HG03565 (cell line): ENCODE data around the gene ST3GAL4.
"Not testable (repeated sequence)": the region's sequence is repeated elsewhere in the genome, so short reads cannot be mapped to it uniquely, and the experiment has no call there.

ENCODE experiments used
- ATAC-seq: cut with Tn5 transposase; IDR thresholded peaks from one replicate; pipeline ENCODE4 v1.9.1; 2021; ENCODE audit warnings: mild to moderate bottlenecking, moderate library complexity; ENCODE audit not compliant: unreplicated experiment

Gene ST3GAL4

GRCh38 chr11:126362879-126363655 lies 7.6 kb downstream of the ST3GAL4 start:
- no peak for ATAC-seq

DNA sequence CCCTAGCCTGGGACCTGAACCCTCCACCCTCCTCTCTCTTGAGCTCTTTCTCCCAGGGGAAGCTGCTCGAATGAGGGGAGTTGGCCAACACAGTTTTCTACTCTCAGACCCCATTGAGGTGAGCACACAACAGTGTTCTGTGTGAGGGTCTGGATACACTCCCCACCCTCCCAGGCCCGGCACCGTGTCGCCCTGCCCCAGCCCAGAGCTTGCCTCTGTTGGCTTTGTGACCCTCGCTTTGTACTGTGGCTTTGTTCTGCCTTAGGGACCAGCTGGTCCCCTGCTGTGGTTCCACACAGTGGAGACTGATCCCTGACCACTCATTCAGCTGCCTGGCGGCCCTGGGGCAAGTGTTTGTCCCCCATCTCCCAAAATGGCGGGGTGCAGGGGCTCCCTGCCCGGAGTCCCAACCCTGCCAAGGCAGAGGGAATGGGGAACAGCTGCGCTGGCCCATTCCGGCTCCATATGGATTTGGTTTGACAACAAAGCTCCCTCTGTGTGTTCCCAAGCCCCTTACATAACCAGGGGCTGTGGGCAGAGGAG lies 8.3 kb downstream of the ST3GAL4 start:
- ATAC-seq = no peak

DNA sequence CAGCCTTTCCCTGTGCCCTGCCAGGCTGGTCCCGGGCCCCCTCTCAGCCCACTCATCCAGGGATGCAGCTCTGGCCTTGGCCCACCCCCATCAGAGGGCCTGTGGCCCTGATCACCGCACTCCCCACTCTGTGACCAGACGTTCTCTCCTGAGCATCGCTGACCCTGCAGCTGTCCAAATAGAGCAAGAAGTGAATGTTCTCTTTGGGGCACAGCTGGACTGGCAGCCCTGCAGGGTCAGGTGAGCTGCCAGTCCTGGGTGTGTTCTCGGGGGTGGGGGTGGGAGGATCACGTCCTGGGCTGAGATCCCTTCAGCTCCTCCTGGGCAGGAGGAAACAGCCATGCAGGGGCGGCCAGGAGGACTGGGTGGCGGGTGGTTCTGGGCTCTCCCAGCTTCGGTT lies 9.2 kb downstream of the ST3GAL4 start:
- ATAC-seq = not testable (repeated sequence)

GRCh38 chr11:126365508-126365907 lies 10.0 kb downstream of the ST3GAL4 start:
- not testable (repeated sequence) for ATAC-seq

DNA sequence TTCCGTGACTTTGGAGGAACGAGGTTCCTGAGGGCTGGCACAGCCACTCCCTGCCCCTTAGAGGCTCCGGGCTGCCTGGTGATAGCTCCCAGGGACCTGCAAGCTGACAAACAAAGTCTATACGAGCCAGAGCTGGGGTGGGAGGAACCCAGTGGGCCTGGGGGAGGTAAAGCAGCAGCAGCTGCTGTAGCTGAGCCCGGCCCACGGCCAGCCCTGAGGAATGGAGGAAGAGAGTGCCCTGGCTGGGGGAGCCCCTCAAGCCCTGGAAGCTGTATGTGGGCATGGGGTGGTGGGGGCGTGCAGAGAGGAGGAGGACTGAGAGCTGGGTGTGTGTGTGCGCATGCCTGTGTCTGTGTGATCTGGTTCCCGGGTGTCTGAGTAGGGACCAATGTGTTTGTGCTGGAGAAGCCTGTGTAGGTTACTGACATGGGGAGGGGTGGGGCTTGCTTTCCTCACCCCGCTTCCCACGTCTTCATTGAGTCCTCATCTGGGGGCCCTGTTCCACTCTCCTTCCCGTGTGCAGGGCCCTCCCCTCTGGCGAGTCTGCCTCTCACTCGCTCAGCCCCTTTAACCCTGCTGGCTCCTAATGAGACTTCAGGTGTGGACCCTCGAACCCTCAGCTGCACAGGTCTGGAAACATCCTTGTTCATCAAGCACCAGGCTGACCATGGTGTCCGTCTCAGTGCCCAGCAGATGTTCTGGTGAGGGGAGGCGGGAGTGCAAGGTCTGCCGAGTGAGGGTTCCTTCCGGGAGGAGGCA lies 10.8 kb downstream of the ST3GAL4 start:
- no peak for ATAC-seq

DNA sequence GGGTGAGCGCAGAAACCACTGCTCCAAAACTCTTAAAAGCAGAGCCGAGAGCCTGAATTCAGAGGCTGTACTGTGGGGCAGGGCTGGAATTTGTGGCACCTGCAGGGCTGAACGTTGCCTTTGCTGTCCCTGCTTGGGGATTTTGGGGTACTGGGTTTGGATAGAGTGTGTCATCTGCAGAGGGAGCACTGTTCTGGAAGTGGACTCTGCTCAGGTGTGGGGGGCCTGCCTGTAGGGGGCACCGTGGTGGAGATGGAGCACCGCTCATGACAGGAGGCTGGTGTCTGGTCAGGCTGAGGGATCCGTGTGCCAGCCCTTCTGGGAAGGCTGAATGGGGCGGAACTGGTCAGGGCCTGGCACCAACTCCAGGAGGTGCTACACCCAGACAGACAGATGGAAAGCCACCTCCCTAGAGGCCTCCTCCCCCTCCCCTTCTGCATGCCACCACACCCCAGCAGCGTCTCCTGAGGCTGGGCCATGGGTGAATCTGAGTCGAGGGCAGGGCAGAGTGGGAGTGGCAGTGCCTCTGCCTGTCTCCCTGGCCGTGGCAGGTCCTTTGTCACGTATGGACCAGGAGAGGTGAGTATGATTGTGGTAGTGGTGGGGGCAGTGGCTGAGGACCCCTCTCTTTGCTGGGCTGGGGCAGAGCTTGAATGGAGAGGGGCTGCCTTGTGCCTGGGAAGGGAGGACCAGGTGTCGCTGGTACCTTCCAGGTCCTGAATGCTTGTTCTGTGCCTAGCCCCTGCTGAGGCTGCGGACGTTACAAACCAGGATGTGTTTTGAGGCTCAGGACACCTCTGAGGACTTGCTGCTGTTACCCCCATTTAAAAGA lies 11.6 kb downstream of the ST3GAL4 start:
- not testable (repeated sequence) for ATAC-seq

- ATAC-seq = not testable (repeated sequence)
Observed at GRCh38 chr11:126367806-126368205, 12.3 kb downstream of the ST3GAL4 start.

GRCh38 chr11:126368336-126369119 lies 13.0 kb downstream of the ST3GAL4 start:
- ATAC-seq = not testable (repeated sequence)

DNA sequence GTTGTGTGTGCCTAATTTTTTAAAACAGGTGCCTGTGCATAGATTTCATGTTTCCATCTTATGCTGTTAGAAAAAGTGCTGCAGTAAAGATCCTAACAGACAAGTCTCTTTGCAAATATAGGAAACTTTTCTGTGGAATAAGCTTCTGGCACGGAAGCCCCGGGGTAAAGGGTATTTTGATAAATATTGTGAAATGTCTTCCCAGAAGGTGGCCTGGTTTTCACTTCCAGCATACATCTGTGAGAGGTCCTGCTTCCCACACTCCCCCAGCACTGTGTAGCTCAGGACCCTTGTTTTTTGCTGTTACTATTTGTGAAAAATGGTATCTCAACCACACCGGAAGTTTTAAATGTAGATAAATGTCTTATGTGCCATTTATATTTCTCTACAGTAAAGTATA lies 14.5 kb downstream of the ST3GAL4 start:
- no peak for ATAC-seq

DNA sequence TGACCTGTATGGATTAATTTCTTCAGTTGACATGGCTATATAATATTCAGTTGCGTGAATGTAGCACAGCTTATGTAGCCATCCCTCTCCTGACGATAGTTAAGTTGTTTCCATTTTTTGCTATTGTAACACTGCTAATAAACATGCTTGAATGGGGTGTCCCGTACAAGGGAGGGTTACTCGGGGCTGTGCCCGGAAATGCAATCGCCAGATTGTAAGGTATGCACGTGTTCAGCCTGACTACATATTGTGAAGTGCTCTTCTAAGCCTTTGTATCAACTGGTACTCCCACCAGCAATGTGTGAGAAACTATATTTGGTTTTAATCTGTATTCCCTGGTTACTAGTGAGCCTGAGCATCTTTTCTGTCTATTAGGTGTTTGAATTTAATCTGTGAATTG lies 16.1 kb downstream of the ST3GAL4 start:
- ATAC-seq = no peak

DNA sequence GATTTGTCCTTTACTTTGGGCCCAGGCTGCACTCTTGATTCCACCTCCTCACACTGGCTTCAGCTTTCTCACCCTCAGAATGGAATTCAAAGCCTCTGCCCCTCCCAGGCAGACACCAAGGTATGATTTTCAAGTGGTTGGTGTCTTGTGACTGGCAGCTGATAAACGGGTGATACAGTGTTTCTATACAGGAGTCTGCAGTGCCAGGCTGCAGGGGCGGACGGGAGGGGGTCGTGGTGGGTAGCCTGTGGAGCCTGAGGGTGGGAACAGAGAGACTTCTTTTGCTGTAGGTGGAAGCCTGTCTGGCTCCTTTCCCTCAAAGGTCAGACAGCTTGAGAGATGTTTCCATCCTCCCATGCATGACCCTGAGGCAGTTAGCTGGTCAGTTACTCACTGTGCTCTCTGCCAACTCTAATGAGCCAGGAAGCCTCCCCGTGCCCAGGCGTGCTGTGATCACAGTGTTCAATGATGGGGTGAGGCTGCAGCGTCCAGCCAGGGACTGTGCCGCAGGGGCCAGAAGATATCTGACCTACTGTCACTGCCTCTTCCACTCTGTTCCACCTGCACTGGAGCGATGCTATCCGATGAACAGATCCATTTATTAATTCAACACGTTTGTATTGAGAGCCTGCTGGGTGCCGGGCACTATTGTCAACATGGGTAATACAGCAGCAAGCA lies 18.0 kb downstream of the ST3GAL4 start:
- ATAC-seq = not testable (repeated sequence)

GRCh38 chr11:126374562-126375300 lies 19.2 kb downstream of the ST3GAL4 start:
- not testable (repeated sequence) for ATAC-seq

DNA sequence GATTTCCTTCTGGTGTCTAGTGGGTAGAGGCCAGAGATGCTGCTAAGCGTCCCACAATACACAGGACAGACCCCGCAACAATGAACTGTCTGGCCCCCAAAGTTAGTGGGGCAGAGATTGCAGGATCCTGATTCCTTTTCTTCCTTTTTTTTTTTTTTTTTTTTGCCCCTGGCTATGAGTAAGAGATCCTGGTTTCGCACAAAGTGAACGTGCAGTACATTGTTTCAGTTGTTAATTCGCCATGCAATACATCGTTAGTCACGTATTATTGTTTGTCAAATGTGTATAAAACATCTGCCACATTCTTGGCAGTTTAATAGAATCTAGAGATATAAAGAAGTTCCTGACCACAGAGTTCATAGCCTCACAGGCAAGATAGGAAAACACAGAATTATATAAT lies 20.2 kb downstream of the ST3GAL4 start:
- no peak for ATAC-seq

- no peak for ATAC-seq
Observed at GRCh38 chr11:126378763-126379162, 23.3 kb downstream of the ST3GAL4 start.

GRCh38 chr11:126380909-126381308 lies 25.4 kb downstream of the ST3GAL4 start:
- ATAC-seq = no peak

- not testable (repeated sequence) for ATAC-seq
Observed at GRCh38 chr11:126381960-126382359, 26.5 kb downstream of the ST3GAL4 start.

DNA sequence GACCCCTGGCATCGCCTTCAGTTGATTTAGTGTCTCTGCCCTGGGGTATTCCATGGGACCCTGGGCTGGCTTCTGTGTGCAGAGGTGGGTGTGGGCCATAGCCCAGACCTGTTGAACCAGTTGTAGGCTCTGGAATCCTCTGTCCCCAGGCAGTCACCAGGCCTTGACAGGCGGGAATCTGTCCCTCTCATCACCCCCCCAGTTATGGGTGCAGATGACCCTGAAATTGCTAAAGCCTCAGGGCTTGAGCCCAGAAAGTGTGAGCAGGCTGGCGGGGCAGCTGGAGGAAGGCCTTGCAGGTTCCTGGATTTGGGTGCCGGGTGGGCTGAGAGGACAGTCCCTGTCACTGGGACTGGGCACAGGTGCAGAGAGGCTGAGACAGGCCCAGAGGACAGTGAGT lies 27.2 kb downstream of the ST3GAL4 start:
- not testable (repeated sequence) for ATAC-seq

GRCh38 chr11:126383339-126384335 lies 28.2 kb downstream of the ST3GAL4 start:
- no peak for ATAC-seq
